Panc1 (cell line): ENCODE data around the gene AGBL1. TPM values are rescaled to one million over a fixed set of nuclear protein-coding genes. Genes with fewer than 3 reads are reported as not detected.

Experiments
- ATAC-seq: fragments of 200-7000 bp; cut with Tn5 transposase; 2 replicates; pipeline ENCODE4 v1.9.1; 2020; ENCODE audit warnings: mild to moderate bottlenecking, moderate library complexity
- BruUV-seq: library from RNA; stranded (reverse); fragments of 400-500 nt; replicated peaks from 2 replicates; lab custom pipeline; 2021; lab: Mats Ljungman, UMichigan
- CTCF ChIA-PET: fragments of 300-600 bp; sonication (Branson Sonifier 250); formaldehyde crosslinking; loops from one replicate; lab custom pipeline; 2022; ENCODE audit warnings: antibody characterized with exemption; lab: Charles Lee
- POLR2A ChIA-PET: fragments of 300-600 bp; sonication (Branson Sonifier 250); formaldehyde crosslinking; loops from one replicate; lab custom pipeline; 2022; ENCODE audit warnings: antibody characterized with exemption; lab: Charles Lee
- DNase-seq: peaks from one replicate; pipeline ENCODE4 v3.0.0-alpha.2; 2010; ENCODE audit warnings: low read depth, low spot score
- H3K27ac ChIP-seq: 2 replicates; pipeline ENCODE4 v1.5.1; 2011; ENCODE audit warnings: mild to moderate bottlenecking, low read length, inconsistent platforms
- H3K27me3 ChIP-seq: fragments of 200-500 bp; sonication (Bioruptor generic); 2 replicates; pipeline ENCODE4 v1.6.0; 2014; ENCODE audit warnings: low read length, inconsistent platforms; ENCODE audit not compliant: control insufficient read depth, insufficient read depth
- H3K36me3 ChIP-seq: fragments of 200-500 bp; sonication (Bioruptor generic); 2 replicates; pipeline ENCODE4 v1.5.1; 2014; ENCODE audit warnings: inconsistent platforms, mild to moderate bottlenecking, low read length, moderate library complexity; ENCODE audit not compliant: control insufficient read depth, insufficient read depth
- H3K4me1 ChIP-seq: 2 replicates; pipeline ENCODE4 v1.5.1; 2011; ENCODE audit warnings: inconsistent platforms, mild to moderate bottlenecking, low read length, moderate library complexity; ENCODE audit not compliant: control insufficient read depth, insufficient read depth
- H3K4me3 ChIP-seq, 2 experiments: 2 replicates each; pipeline ENCODE4 v1.5.1; 2011 to 2012; ENCODE audit warnings: low read depth in 2 of 2, low read length in 2 of 2, mild to moderate bottlenecking in 2 of 2, inconsistent platforms in 1 of 2, moderate library complexity in 1 of 2
- H3K9me3 ChIP-seq: fragments of 200-500 bp; sonication (Bioruptor generic); 2 replicates; pipeline ENCODE4 v1.5.1; 2014; ENCODE audit warnings: low read depth, mild to moderate bottlenecking, inconsistent platforms, low read length, moderate library complexity; ENCODE audit not compliant: control insufficient read depth, insufficient read depth
- CTCF ChIP-seq: fragments of 450-650 bp; IDR thresholded peaks from 2 replicates; pipeline ENCODE4 v1.5.1; 2017; ENCODE audit warnings: mild to moderate bottlenecking
- POLR2AphosphoS5 ChIP-seq: IDR thresholded peaks from 2 replicates; pipeline ENCODE4 v1.6.1; 2012; ENCODE audit warnings: mild to moderate bottlenecking, low read depth, low read length, moderate library complexity
- REST ChIP-seq, 2 experiments: IDR thresholded peaks; 2 replicates each; pipeline ENCODE4 v1.6.1; 2011 to 2012; ENCODE audit warnings: low read depth in 2 of 2, control low read depth in 1 of 2, low read length in 1 of 2, mild to moderate bottlenecking in 1 of 2, moderate library complexity in 1 of 2; ENCODE audit not compliant: insufficient read depth in 1 of 2
- SIN3A ChIP-seq: IDR thresholded peaks from 2 replicates; pipeline ENCODE4 v1.6.1; 2012; ENCODE audit warnings: low read depth, mild to moderate bottlenecking, low read length, moderate library complexity, borderline replicate concordance; ENCODE audit not compliant: insufficient read depth
- TCF7L2 ChIP-seq: IDR thresholded peaks from 2 replicates; pipeline ENCODE4 v1.6.1; 2011; ENCODE audit warnings: mild to moderate bottlenecking, low read depth, low read length, inconsistent platforms
- in situ Hi-C: cut with HindIII; loops from 2 replicates; pipeline ENCODE4 v1.10.0; 2016; ENCODE audit warnings: low sequenced_read_pairs, low pct_unique_long_range_greater_than_20kb
- intact Hi-C: fragments of 100-400 bp; cut with micrococcal nuclease; formaldehyde crosslinking; loops from one replicate; pipeline ENCODE4 v1.10.0; 2022; ENCODE audit not compliant: unreplicated experiment
- total RNA-seq: library from RNA; stranded (reverse); gene quantifications from one replicate; pipeline ENCODE4 v1.2.1, GENCODE V29; 2021; ENCODE audit not compliant: unreplicated experiment

AGBL1 gene
- total RNA-seq, 1 experiment from 2014 or later = not detected

- ATAC-seq (no peak), DNase-seq (no peak)
- no peak for TF ChIP-seq REST (IDR thresholded peaks at IDR 0.05; ENCODE audit: insufficient read depth in 1 of 2, low read depth in 2 of 2, low read length in 1 of 2)
- TF ChIP-seq POLR2AphosphoS5 = no peak
- TF ChIP-seq CTCF = no peak
- TF ChIP-seq TCF7L2 = no peak
- TF ChIP-seq SIN3A = no peak
- intact Hi-C loops = no loop called here
- CTCF ChIA-PET = no interaction called here
- no peaks in the 10 kb centered on the region for H3K9me3 ChIP-seq
- H3K4me1 ChIP-seq = no peaks in the 10 kb centered on the region
- H3K27ac ChIP-seq = no peak overlapping the region
- no peaks in the 10 kb centered on the region for H3K27me3 ChIP-seq
- in situ Hi-C loops = no loop called here
- no TSS peak for BruUV-seq
- no peak overlapping the region for H3K4me3 ChIP-seq
- H3K36me3 ChIP-seq = no peaks in the 10 kb centered on the region
- POLR2A ChIA-PET = no interaction called here
Measured at GRCh38 chr15:86834115-86834863, 754.6 kb downstream of the AGBL1 start.

GRCh38 chr15:86837294-86838061 is 757.8 kb downstream of the AGBL1 start:
- CTCF ChIA-PET = no interaction called here
- Histone ChIP-seq H3K4me1 (no peaks in the 10 kb centered on the region), H3K36me3 (no peaks in the 10 kb centered on the region), H3K27me3 (no peaks in the 10 kb centered on the region), H3K27ac (no peak overlapping the region), H3K4me3 (no peak overlapping the region), H3K9me3 (no peaks in the 10 kb centered on the region)
- in situ Hi-C loops = no loop called here
- BruUV-seq = no TSS peak
- TF ChIP-seq REST (IDR thresholded peaks at IDR 0.05; ENCODE audit: insufficient read depth in 1 of 2, low read depth in 2 of 2, low read length in 1 of 2) (no peak), TCF7L2 (no peak), POLR2AphosphoS5 (no peak), CTCF (no peak), SIN3A (no peak)
- intact Hi-C loops = no loop called here
- no peak for DNase-seq
- ATAC-seq = no peak
- POLR2A ChIA-PET = no interaction called here
